Raji (cell line): ENCODE results near the gene SLC2A11.

Experiments
- POLR2A ChIP-seq: IDR thresholded peaks from 2 replicates; pipeline ENCODE4 v1.6.1; 2011; ENCODE audit warnings: low read depth, low read length, control low read depth; ENCODE audit not compliant: insufficient read depth

SLC2A11 gene, protein sequence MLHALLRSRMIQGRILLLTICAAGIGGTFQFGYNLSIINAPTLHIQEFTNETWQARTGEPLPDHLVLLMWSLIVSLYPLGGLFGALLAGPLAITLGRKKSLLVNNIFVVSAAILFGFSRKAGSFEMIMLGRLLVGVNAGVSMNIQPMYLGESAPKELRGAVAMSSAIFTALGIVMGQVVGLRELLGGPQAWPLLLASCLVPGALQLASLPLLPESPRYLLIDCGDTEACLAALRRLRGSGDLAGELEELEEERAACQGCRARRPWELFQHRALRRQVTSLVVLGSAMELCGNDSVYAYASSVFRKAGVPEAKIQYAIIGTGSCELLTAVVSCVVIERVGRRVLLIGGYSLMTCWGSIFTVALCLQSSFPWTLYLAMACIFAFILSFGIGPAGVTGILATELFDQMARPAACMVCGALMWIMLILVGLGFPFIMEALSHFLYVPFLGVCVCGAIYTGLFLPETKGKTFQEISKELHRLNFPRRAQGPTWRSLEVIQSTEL

DNA sequence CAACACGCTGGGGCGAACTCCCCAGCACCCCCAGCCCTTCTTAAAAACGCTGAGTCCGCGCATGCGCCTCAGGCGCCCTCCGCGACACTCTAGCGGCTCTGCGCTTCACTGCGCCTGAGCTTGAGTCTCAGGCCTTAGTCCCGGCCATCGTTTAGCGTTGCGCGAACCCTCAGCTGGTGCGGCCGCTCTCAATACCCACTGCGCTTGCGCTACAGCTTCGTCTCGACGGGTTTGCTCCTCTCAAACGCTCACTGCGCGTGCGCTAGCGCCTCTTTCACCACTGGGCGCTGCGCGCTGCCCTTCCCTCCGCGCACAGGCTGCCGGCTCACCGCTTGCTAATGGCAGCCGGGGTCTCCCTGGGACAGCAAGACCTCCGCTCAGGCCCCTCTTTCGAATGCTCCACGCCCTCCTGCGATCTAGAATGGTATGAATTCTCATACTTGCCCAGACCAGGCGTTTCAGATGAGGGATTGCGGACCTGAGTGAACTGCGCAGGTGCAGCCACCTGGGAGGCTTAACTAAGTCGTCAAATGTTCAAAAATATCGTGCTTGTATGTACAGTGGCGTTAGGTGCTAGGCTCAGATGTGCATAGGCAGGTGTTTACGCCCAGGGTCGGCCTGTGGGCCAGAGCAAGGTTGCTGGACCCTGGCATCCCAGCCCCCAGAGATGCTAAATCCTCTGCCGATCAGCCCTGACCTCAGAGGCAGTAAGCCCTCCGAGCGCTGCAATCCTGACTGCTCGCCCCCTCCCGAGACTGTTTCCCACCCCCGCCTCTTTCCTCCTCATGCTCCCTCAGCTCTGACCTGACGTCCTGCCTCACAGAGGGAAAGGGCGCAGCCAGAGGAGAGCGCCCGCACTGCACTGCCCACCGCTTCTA lies at the start of gene SLC2A11:
Gene SLC2A11 (plus strand): TSS at position 270 of the 878 bp plus-strand sequence. CDS start 125 bp downstream, at position 395.
- peak; percentile 98 for TF ChIP-seq POLR2A

DNA sequence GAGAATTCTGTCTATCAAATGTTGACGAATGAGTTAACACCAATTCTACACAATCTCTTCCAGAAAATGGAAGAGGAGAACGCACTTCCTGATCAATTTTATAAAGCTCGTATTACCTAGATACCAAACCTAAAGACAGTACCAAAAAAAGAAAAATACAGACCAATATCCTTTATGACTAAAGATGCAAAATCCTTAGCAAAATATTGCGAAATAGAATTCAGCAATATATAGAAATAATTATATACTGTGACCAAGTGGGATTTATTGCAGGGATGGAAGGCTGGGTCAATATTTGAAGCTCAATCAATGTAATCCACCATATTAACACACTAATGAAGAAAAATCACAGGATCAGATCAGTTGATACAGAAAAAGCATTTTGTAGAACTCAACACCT lies 45.3 kb upstream of the SLC2A11 start:
- TF ChIP-seq POLR2A: no peak

DNA sequence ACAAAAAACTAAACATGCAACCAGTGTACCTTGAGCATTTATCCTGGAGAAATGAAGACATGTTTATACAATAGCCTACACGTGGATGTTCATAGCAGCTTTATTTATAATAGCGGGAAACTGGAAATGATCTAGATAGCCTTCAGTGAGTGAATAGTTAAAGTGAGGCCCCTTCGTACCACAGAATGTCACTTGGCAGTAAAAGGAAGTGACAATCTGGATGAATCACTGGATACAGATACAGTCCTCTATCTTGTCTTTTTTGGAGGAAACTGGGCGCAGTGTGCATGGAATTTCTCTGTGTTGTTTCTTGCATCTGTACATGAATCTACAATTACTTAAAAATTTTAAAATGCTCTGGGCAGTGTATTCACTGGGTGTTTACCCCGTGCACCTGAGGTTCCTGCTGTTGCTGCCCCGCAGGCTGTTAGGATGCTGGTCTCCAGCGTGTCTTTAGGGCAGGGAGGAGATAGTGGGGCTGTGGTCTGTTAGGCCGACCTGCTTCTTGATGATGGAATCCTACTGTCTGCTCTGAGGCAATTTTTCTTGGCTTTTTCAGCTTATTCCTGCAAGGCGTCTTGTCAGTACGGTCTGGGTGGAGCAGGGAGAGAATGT lies 42.0 kb upstream of the SLC2A11 start:
- TF ChIP-seq POLR2A: no peak

DNA sequence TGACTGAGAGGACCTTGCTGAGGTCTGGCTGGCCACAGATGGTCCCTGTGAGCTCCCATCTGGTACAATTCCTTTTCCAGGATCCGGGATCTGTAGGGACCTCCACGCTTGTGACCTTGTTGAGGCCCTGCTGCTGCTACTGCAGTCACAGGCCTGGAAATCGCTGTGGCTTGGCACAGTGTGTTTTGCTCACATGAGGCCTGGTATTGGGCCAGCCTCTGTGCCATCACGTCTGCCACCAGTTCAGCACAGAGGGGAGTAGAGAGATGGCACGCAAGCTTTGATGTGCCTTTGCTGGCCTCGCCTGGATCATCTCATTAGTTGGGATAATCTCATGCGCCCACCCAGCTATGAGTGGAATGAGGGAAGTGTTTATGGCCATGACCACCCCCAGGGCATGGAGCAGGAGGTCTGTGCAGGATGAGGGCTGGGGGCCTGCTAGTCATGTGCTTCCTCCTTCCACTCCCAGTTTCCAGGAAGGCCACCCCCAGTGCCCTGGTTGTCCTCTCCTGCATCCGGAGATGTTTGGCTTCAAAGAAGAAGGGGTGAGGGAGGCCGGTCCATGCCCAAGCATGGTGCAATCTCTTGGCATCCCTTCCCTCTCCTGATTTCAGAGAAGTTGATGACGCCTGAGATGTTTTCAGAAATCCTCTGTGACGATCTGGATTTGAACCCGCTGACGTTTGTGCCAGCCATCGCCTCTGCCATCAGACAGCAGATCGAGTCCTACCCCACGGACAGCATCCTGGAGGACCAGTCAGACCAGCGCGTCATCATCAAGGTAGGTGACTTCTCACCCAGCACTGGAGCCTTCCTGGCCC lies 41.3 kb upstream of the SLC2A11 start:
- no peak for TF ChIP-seq POLR2A

DNA sequence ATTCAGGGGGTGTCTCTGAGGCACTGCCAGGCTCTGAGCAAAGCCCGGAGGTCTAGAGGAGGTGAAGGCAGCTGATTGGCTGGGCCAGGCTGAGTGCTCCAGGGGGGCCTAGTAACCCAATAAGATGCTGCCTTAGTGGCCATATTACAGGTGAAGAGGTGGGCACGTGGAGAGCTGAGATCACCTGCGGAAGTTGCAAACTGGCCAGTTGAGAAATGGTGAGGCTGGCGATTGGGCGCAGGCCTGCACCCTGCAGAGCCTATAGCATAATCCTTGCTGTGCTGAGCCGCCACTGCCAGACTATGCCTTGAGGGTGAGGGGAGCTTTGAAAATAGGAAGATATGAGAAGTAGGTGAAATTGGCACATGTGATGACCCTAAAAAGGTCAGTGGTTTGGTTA lies 40.5 kb upstream of the SLC2A11 start:
- TF ChIP-seq POLR2A: no peak

DNA sequence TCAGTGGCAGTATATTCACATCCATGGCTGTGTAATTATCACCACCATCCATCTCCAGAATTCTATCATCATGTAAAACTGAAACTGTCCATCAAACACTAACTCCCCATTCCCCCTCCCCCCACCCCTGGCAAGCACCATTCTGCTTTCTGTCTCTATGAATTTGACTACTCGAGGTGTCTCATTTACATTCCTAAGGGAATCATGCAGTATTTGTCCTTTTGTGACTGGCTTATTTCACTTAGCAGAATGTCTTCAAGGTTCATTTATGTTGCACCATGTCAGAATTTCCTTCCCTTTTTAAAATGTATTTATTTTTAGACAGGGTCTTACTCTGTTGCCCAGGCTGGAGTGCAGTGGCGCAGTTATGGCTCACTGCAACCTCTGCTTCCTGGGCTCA lies 39.1 kb upstream of the SLC2A11 start:
- no peak for TF ChIP-seq POLR2A

DNA sequence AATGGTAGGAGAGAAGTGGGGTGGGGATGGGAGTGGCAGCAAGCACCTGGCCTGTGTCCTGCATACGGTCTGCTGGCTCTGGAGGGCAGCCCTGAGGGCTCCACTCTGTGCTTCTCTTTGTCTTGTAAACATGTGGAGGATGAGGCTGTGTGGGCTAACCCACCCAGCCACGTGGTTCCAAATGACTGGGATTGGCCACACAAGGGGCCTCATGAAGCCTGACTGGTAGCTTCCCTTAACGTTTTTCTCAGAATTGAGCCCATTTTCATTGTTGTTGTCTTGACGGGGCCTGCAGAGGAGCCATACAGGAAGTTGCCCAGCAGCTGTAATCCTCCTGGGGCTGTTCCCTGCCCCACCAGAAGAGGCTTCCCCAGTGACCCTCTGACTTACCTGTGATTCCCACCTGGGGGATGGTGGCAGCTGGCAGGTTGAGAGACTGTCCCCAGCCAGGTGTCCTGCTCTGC lies 36.9 kb upstream of the SLC2A11 start:
- TF ChIP-seq POLR2A: no peak

DNA sequence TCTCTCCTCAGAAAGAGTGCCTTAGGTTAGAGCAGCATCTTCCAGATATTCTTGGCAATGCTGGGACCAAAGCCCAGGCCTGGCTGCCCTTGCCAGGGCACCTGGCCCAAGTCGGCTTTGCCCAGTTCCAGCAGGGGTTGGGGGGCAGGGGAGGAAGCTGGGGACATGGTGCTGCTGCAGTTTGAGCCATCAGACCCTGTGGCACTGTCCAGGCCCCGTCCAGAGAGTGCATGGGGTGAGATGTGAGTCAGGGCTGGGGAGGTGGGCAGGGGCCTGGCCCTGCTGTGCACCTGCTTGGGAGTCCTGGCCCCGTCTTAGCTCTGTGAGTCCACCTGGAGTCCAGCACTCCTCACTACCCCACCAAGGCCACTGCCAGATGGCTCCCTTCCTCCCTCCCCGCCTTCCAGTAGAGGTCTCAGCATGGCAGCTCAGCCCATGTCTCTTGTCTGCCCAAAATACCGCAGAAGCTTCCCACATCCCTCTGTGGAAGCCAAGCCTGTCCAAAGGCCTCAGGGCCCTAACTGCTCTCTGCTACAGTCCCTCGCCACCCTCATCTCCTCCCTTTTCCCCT lies 35.5 kb upstream of the SLC2A11 start:
- TF ChIP-seq POLR2A: no peak

DNA sequence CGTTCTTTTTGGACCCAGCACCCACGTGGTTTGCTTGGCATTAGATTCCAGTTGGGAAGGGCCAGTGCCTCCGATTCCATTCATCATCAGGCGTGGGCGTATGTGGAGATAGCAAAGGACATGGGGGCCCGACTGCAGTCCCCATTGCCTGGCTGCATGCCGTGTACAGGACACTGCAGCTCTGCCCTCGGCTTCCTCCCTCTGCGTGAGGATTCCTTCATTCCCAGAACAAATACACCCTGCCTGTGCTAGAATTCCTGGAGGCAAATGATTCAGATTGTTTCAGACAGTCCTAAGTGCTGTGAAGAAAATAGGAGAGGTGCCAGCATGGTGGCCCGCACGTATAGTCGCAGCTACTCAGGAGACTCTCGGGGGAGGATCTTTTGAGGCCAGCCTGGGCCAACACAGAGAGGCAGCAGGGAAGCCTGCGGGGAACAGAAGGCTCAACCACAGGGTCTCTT lies 34.3 kb upstream of the SLC2A11 start:
- TF ChIP-seq POLR2A: no peak

DNA sequence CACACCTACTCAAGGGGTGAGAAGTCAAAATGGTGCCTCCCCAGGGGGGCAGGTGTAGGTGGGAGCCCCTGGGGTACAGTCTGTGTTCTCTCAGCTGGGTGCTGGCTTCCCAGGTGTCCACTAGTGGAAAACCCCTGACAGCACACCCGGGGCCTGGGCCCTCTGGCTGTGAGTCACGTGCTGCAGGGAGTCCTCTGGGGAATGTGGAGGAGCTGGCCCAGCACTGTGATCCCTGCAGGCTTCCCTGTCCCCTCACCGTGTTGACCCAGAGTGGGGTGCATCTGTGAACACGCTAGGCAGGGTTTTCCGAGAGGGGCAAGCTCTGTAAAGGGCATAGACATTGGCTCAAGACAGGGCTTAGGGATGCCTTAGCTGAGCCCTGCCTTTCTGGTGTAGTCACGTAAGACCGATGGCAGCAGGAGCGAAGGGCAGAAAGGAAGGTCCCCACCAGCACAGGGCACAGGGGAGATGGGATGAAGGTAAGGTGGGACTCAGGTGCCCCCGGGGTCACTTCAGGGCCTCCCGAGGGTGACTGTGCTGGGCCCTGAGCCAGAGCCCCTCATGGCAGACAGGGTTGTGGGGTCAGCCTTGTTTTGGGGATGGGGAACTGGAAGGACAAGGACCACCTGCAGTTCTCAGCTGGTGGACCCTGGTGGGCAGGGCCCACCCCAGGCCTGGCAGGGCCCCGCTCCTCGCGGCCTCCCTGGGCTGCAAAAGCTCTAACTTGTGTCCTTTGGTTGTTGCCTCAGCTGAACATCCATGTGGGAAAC lies 33.0 kb upstream of the SLC2A11 start:
- TF ChIP-seq POLR2A: no peak

DNA sequence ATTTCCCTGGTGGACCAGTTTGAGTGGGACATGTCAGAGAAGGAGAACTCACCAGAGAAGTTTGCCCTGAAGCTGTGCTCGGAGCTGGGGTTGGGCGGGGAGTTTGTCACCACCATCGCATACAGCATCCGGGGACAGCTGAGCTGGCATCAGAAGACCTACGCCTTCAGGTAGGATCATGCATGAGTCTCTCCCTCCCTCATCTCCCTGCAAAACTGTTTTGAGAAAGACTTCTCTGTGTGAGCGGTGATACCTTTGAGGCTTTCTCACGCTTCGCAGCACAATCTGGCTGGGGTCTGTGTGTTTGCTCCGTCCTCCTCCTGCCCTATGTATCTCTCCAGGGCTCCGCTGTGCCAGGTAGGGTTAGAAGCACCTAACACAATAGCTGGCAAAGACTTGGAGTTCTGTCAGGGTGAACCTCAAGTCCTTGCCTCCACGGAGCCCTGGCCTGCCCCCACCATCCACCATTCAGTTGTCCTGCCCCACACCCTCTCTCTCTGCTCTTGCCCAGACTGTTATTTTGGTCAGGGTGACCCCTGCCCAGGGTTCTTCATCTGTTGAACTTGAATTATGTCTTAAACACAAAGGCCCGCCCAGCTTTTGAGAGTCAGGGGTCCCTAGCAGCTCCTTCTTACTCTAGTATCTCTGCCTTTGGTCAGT lies 32.3 kb upstream of the SLC2A11 start:
- no peak for TF ChIP-seq POLR2A

DNA sequence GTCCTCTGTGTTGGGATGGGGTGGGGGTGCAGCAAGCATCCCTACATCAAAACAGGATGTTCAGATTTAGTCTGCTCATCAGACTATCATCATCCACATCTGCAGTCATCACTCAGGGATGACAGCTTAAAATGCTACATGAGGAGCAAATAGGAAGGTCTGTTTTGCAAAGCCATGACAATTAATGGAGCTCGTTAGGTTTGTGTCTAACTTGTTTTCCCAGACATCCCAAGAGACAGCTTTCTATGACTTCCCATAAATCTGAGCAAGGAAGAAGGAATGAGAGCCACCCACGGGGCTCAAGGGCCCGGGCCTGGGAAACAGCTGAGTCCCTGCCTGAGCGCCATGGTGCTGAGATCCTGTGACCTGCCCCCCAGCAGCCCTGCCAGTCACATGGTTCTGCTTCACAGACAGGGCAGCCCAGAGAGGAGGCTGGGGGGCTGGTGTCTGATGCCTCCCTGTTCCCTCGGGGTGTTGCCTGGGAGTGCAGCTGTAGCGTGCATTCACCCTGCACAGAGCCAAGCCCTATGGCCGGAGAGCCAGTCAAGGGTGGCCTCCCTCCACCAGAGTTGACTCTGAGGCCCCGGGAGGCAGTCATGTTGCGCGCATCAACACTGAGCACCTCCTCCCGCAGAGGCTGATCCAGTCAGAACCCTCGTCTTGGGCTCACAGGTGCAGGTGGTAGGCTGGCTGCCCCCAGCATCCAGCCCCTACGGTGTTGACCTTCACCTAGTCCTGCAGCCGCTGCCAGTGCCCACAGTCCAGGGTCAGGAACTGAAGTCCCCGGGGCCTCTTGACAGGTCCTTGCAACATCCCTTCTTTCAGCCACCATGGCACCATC lies 30.9 kb upstream of the SLC2A11 start:
- no peak for TF ChIP-seq POLR2A

DNA sequence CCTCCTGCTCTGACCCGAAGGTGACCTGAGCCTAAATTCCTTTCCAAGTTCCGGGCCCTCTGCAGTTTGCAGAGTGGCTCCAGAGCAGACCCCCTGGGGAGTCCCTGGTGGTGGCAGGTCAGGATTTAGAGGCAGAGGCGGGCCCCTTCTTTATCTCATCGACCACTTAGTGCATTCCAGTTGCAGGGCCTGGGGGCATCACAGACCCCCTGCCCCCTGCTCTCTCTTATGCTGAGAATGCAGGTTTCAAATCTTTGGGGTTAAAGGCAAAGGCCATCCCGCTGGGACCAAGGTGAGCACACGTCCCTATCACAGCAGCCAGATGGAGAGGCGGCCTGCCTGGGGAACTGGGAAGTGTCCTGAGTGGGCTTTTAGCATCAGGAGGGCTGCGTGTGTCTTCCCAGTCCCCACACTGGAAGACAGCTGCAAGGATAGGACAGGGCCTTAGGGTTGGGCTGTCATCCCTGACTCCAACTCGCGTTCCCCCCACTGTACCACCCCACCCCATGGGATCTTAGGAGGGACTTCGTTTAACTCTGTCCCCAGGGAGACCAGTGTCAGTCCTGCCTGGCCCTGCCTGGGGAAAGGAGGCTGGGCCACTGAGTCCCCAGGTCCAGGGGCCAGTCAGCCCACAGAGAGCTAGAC lies 30.2 kb upstream of the SLC2A11 start:
- TF ChIP-seq POLR2A: no peak
